SU-DHL-6 (cell line): ENCODE data around the gene CYP2E1.

ENCODE experiments used
- EZH2phosphoT487 ChIP-seq: fragments of 200-600 bp; sonication (generic), shearing (Covaris generic); conservative IDR thresholded peaks from 2 replicates; pipeline ENCODE4 v1.6.1; 2018; ENCODE audit warnings: mild to moderate bottlenecking, antibody characterized with exemption, low read length, moderate library complexity, mixed read lengths
- TF ChIP-seq, protein P1 (sequence below): fragments of 200-600 bp; sonication (generic); IDR thresholded peaks from one replicate; pipeline ENCODE4 v1.5.1; 2017; ENCODE audit warnings: antibody characterized with exemption, mild to moderate bottlenecking, low read length, moderate library complexity; ENCODE audit not compliant: insufficient read depth, poor library complexity, severe bottlenecking

GRCh38 chr10:133536198-133536597 is 9.0 kb downstream of the CYP2E1 start:
- TF ChIP-seq, protein P1, sequence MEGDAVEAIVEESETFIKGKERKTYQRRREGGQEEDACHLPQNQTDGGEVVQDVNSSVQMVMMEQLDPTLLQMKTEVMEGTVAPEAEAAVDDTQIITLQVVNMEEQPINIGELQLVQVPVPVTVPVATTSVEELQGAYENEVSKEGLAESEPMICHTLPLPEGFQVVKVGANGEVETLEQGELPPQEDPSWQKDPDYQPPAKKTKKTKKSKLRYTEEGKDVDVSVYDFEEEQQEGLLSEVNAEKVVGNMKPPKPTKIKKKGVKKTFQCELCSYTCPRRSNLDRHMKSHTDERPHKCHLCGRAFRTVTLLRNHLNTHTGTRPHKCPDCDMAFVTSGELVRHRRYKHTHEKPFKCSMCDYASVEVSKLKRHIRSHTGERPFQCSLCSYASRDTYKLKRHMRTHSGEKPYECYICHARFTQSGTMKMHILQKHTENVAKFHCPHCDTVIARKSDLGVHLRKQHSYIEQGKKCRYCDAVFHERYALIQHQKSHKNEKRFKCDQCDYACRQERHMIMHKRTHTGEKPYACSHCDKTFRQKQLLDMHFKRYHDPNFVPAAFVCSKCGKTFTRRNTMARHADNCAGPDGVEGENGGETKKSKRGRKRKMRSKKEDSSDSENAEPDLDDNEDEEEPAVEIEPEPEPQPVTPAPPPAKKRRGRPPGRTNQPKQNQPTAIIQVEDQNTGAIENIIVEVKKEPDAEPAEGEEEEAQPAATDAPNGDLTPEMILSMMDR: no peak
- no peak for TF ChIP-seq EZH2phosphoT487
